Liver (tissue), 9 donors: ENCODE data around the gene OR2C1. TPM values are rescaled to one million over a fixed set of nuclear protein-coding genes. Genes with fewer than 3 reads are reported as not detected.

Experiments
- DNase-seq: peaks from one replicate; pipeline ENCODE4 v3.0.0-alpha.2; 2017; ENCODE audit warnings: low spot score
- H3K27ac ChIP-seq, 2 donors: one replicate each; pipeline ENCODE4 v1.7.0; 2013; ENCODE audit warnings: inconsistent platforms in 2 of 2, low read length in 2 of 2, control low read depth in 1 of 2, low read depth in 1 of 2, mild to moderate bottlenecking in 1 of 2
- H3K27me3 ChIP-seq, 4 donors: one replicate each; pipeline versions ENCODE4 v1.6.1 to v1.7.0; 2013; ENCODE audit warnings: low read length in 3 of 4, inconsistent platforms in 1 of 4, mild to moderate bottlenecking in 1 of 4, moderate library complexity in 1 of 4; ENCODE audit not compliant: control insufficient read depth in 4 of 4, insufficient read depth in 4 of 4
- H3K36me3 ChIP-seq, 4 donors: one replicate each; pipeline versions ENCODE4 v1.6.1 to v1.7.0; 2013; ENCODE audit warnings: low read length in 3 of 4, mild to moderate bottlenecking in 3 of 4, low read depth in 1 of 4, moderate library complexity in 1 of 4; ENCODE audit not compliant: control insufficient read depth in 4 of 4, insufficient read depth in 3 of 4
- H3K4me1 ChIP-seq, 4 donors: one replicate each; pipeline versions ENCODE4 v1.6.1 to v1.7.0; 2013; ENCODE audit warnings: low read length in 3 of 4, mild to moderate bottlenecking in 3 of 4, moderate library complexity in 1 of 4; ENCODE audit not compliant: control insufficient read depth in 4 of 4, insufficient read depth in 4 of 4
- H3K4me3 ChIP-seq, 3 donors: one replicate each; pipeline versions ENCODE4 v1.6.1 to v1.7.0; 2013; ENCODE audit warnings: low read length in 3 of 3, control low read depth in 1 of 3, low read depth in 1 of 3, mild to moderate bottlenecking in 1 of 3
- H3K9ac ChIP-seq, 2 donors: one replicate each; pipeline ENCODE4 v1.7.0; 2013; ENCODE audit warnings: low read length in 2 of 2, mild to moderate bottlenecking in 2 of 2, moderate library complexity in 2 of 2, control low read depth in 1 of 2, low read depth in 1 of 2
- H3K9me3 ChIP-seq, 4 donors: one replicate each; pipeline versions ENCODE4 v1.6.1 to v1.7.0; 2013; ENCODE audit warnings: low read length in 3 of 4; ENCODE audit not compliant: control insufficient read depth in 4 of 4
- EGR1 ChIP-seq, 2 donors: IDR thresholded peaks; 2 replicates each; pipeline ENCODE4 v1.6.1; 2016 to 2018; ENCODE audit warnings: antibody characterized with exemption in 2 of 2, low read depth in 2 of 2
- FOXA2 ChIP-seq: IDR thresholded peaks from 2 replicates; pipeline ENCODE4 v1.6.1; 2016; ENCODE audit warnings: antibody characterized with exemption
- GABPA ChIP-seq, 2 donors: IDR thresholded peaks in 1 of 2; conservative IDR thresholded peaks in 1 of 2; 2 replicates each; pipeline ENCODE4 v1.6.1; 2016; ENCODE audit warnings: antibody characterized with exemption in 2 of 2, mild to moderate bottlenecking in 1 of 2, moderate library complexity in 1 of 2
- HNF4A ChIP-seq, 2 donors: conservative IDR thresholded peaks; 2 replicates each; pipeline ENCODE4 v1.6.1; 2016; ENCODE audit warnings: antibody characterized with exemption in 2 of 2, mild to moderate bottlenecking in 2 of 2
- HNF4G ChIP-seq: IDR thresholded peaks from 2 replicates; pipeline ENCODE4 v1.6.1; 2016; ENCODE audit warnings: antibody characterized with exemption
- JUND ChIP-seq, 2 donors: IDR thresholded peaks; 2 replicates each; pipeline ENCODE4 v1.6.1; 2016; ENCODE audit warnings: antibody characterized with exemption in 2 of 2
- NR2F2 ChIP-seq: IDR thresholded peaks from 2 replicates; pipeline ENCODE4 v1.6.1; 2016; ENCODE audit warnings: antibody characterized with exemption
- RAD21 ChIP-seq, 2 donors: IDR thresholded peaks; 2 replicates each; pipeline ENCODE4 v1.6.1; 2016; ENCODE audit warnings: antibody characterized with exemption in 2 of 2, mild to moderate bottlenecking in 2 of 2
- YY1 ChIP-seq: IDR thresholded peaks from 2 replicates; pipeline ENCODE4 v1.6.1; 2016; ENCODE audit warnings: antibody characterized with exemption, mild to moderate bottlenecking
- WGBS: extraction: QIAGEN DNeasy Blood & Tissue Kit; methylation state at CpG from one replicate; pipeline ENCODE4 v1.1.7; 2013; 5-methylcytosine and 5-hydroxymethylcytosine counted together
- polyA plus RNA-seq, 2 donors: library from polyadenylated mRNA; stranded (reverse) in 1 of 2; unstranded in 1 of 2; fragments of 200-250 nt in 1 of 2; fragments of >200 nt in 1 of 2; fragmentation: Nextera tagmentation in 1 of 2; extraction: Ambion mirVana in 1 of 2; gene quantifications; one replicate each; pipeline versions ENCODE4 v1.2.1 to v1.2.3, GENCODE V29; 2013 to 2015
- total RNA-seq, 2 donors: library from RNA; depleted of rRNA; stranded (reverse); fragments of >200 nt; gene quantifications; one replicate each; pipeline ENCODE4 v1.2.3, GENCODE V29; 2014
- TF ChIP-seq, protein P1 (sequence below): fragments of 150-350 bp; IDR thresholded peaks from 2 replicates; pipeline ENCODE4 v1.5.1; 2017; ENCODE audit warnings: improper control_type of control experiment, low read depth, low read length; ENCODE audit not compliant: missing input control
- TF ChIP-seq, protein P2 (sequence below): IDR thresholded peaks from 2 replicates; pipeline ENCODE4 v1.6.1; 2016; ENCODE audit warnings: antibody characterized with exemption
- TF ChIP-seq, protein P3 (sequence below): IDR thresholded peaks from 2 replicates; pipeline ENCODE4 v1.6.1; 2016; ENCODE audit warnings: antibody characterized with exemption
- TF ChIP-seq, protein P4 (sequence below): IDR thresholded peaks from 2 replicates; pipeline ENCODE4 v1.6.1; 2016; ENCODE audit warnings: antibody characterized with exemption
- donor health status: healthy.
- donor health status: healthy.
- donor health status: healthy.
- donor health status: healthy.
- donor health status: healthy.

Gene OR2C1
- total and polyA plus RNA-seq, 4 donors, result 0.08 to 0.19 TPM; not detected in 2

DNA sequence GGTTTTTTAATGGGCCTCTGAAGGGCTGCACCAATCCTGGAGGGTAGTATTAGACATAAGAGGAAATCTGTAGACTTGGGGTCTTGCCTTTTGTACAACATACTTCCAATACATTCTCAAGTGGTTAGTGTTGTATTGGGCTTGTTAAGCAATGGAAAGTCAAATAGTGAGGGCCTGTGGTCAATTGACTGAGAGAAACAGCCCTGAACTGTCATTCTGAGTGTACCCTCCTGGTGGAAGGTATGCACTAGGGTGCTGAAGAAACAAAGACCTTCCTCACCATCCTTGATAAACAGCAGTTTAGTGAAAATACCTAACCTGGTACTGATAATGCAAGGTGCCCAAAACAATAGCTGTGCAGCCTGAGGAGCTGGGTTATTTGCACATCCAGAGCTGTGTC is 22.2 kb downstream of the OR2C1 start:
- Histone ChIP-seq H3K9ac (no peak overlapping the region), H3K9me3 (peaks cover 50 to 65% (median 61%) of the 10 kb centered on the region in 4 donors), H3K36me3 (peaks cover 0 to 24% (median 19%) of the 10 kb centered on the region in 4 donors), H3K4me3 (peak overlapping the region in 2 of 3 donors; percentile 40 to 42), H3K27ac (no peak overlapping the region), H3K4me1 (no peaks in the 10 kb centered on the region), H3K27me3 (no peaks in the 10 kb centered on the region)
- TF ChIP-seq, protein P1, sequence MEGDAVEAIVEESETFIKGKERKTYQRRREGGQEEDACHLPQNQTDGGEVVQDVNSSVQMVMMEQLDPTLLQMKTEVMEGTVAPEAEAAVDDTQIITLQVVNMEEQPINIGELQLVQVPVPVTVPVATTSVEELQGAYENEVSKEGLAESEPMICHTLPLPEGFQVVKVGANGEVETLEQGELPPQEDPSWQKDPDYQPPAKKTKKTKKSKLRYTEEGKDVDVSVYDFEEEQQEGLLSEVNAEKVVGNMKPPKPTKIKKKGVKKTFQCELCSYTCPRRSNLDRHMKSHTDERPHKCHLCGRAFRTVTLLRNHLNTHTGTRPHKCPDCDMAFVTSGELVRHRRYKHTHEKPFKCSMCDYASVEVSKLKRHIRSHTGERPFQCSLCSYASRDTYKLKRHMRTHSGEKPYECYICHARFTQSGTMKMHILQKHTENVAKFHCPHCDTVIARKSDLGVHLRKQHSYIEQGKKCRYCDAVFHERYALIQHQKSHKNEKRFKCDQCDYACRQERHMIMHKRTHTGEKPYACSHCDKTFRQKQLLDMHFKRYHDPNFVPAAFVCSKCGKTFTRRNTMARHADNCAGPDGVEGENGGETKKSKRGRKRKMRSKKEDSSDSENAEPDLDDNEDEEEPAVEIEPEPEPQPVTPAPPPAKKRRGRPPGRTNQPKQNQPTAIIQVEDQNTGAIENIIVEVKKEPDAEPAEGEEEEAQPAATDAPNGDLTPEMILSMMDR, result no peak
- DNase-seq, result no peak

DNA sequence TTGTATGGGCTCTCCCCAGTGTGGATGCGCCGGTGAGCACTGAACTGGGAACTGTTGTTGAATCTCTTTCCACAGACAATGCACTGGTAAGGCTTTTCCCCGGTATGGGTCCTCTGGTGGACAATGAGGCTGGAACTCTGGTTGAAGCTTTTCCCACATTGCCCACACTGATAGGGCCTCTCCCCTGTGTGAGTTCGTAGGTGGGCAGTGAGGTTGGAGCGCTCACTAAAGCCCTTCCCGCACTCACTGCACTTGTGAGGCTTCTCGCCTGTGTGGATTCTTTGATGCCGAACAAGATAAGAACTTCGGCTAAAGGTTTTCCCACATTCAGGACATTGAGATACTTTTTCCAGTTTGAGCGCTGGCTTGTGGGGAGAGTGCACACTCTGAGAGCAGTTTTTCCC is 27.4 kb downstream of the OR2C1 start:
- no peak overlapping the region for H3K9ac ChIP-seq
- 98% methylated on average over 10 of the region's 10 CpGs for WGBS
- peaks cover 53 to 67% (median 62%) of the 10 kb centered on the region in 4 donors for H3K9me3 ChIP-seq
- TF ChIP-seq YY1, result no peak
- no peak for TF ChIP-seq GABPA (IDR thresholded peaks at IDR 0.05 in 1 of 2, conservative IDR thresholded peaks at IDR 0.05 in 1 of 2)
- TF ChIP-seq HNF4G, result no peak
- TF ChIP-seq FOXA2, result no peak
- no peak for TF ChIP-seq RAD21 (IDR thresholded peaks at IDR 0.05)
- TF ChIP-seq, protein P2, sequence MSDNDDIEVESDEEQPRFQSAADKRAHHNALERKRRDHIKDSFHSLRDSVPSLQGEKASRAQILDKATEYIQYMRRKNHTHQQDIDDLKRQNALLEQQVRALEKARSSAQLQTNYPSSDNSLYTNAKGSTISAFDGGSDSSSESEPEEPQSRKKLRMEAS, result no peak
- TF ChIP-seq EGR1 (IDR thresholded peaks at IDR 0.05; ENCODE audit: low read depth in 2 of 2), result no peak
- no peak for TF ChIP-seq JUND (IDR thresholded peaks at IDR 0.05)
- TF ChIP-seq, protein P3, sequence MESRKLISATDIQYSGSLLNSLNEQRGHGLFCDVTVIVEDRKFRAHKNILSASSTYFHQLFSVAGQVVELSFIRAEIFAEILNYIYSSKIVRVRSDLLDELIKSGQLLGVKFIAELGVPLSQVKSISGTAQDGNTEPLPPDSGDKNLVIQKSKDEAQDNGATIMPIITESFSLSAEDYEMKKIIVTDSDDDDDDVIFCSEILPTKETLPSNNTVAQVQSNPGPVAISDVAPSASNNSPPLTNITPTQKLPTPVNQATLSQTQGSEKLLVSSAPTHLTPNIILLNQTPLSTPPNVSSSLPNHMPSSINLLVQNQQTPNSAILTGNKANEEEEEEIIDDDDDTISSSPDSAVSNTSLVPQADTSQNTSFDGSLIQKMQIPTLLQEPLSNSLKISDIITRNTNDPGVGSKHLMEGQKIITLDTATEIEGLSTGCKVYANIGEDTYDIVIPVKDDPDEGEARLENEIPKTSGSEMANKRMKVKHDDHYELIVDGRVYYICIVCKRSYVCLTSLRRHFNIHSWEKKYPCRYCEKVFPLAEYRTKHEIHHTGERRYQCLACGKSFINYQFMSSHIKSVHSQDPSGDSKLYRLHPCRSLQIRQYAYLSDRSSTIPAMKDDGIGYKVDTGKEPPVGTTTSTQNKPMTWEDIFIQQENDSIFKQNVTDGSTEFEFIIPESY, result no peak
- TF ChIP-seq, protein P4, sequence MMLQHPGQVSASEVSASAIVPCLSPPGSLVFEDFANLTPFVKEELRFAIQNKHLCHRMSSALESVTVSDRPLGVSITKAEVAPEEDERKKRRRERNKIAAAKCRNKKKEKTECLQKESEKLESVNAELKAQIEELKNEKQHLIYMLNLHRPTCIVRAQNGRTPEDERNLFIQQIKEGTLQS, result no peak
- no peak for TF ChIP-seq NR2F2
- H3K27me3 ChIP-seq, result no peaks in the 10 kb centered on the region
- H3K4me1 ChIP-seq, result no peaks in the 10 kb centered on the region
- peak overlapping the region in 2 of 3 donors; percentile 51 to 79 for H3K4me3 ChIP-seq
- no peak for DNase-seq
- peaks cover 10 to 54% (median 49%) of the 10 kb centered on the region in 4 donors for H3K36me3 ChIP-seq
- no peak overlapping the region for H3K27ac ChIP-seq

DNA sequence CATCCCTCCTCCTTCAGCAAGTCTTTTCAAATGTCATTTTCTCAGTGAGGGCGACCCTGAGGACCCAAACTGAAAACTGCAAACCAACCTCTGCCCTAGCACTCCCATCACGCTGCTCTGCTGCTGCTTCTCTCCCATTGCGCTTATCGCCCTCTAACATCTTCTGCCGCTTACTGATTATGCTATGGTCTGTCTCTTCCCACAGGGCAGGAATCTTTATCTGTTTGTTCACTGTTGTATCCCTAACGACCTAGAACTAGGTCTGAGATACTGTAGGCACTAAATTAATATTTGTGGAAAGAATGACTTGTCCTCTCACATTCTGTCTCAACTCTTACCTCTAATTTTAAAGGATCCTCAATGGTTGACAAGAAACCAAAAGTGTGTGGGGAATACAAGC is 32.6 kb downstream of the OR2C1 start:
- peaks cover 31 to 69% (median 64%) of the 10 kb centered on the region in 4 donors for H3K36me3 ChIP-seq
- no peaks in the 10 kb centered on the region for H3K27me3 ChIP-seq
- no peak for DNase-seq
- H3K4me1 ChIP-seq, result no peaks in the 10 kb centered on the region
- no peak overlapping the region for H3K27ac ChIP-seq
- peaks cover 33 to 49% (median 48%) of the 10 kb centered on the region in 4 donors for H3K9me3 ChIP-seq
- H3K9ac ChIP-seq, result no peak overlapping the region
- H3K4me3 ChIP-seq, result peak overlapping the region in 2 of 3 donors; percentile 33 to 44
- 97% methylated on average over 6 of the region's 6 CpGs for WGBS
- no peak for TF ChIP-seq HNF4G
- TF ChIP-seq, protein P3, result no peak
- no peak for TF ChIP-seq HNF4A (conservative IDR thresholded peaks at IDR 0.05)
